Measurements from ENCODE around the gene PITPNC1. TPM values are rescaled to one million over a fixed set of nuclear protein-coding genes. Genes with fewer than 3 reads are reported as not detected.

PITPNC1 gene
- total RNA-seq, 1 donor from 2014 or later, result 40.3 TPM

- Mint-ChIP-seq H3K9me3 (ENCODE audit: unreplicated experiment) (no peaks in the 10 kb centered on the region), H3K4me3 (ENCODE audit: unreplicated experiment) (no peak overlapping the region), H3K36me3 (ENCODE audit: unreplicated experiment) (no peaks in the 10 kb centered on the region), H3K27ac (ENCODE audit: unreplicated experiment) (no peak overlapping the region), H3K27me3 (ENCODE audit: unreplicated experiment) (peaks cover 2% of the 10 kb centered on the region), H3K4me1 (ENCODE audit: low read depth, unreplicated experiment) (no peaks in the 10 kb centered on the region)
- no peak for DNase-seq
- no peak for TF ChIP-seq CTCF (IDR thresholded peaks at IDR 0.05; ENCODE audit: partially characterized antibody, unreplicated experiment)
Measured at GRCh38 chr17:67500261-67500660, 123.2 kb downstream of the PITPNC1 start.

- no peak for DNase-seq
- H3K27ac Mint-ChIP-seq (ENCODE audit: unreplicated experiment), result no peak overlapping the region
Measured at GRCh38 chr17:67500677-67501300, 123.7 kb downstream of the PITPNC1 start.

GRCh38 chr17:67502151-67502550 lies 125.1 kb downstream of the PITPNC1 start:
- Mint-ChIP-seq H3K27me3 (ENCODE audit: unreplicated experiment) (no peaks in the 10 kb centered on the region), H3K27ac (ENCODE audit: unreplicated experiment) (no peak overlapping the region), H3K9me3 (ENCODE audit: unreplicated experiment) (no peaks in the 10 kb centered on the region), H3K4me3 (ENCODE audit: unreplicated experiment) (no peak overlapping the region), H3K4me1 (ENCODE audit: low read depth, unreplicated experiment) (peaks cover 4% of the 10 kb centered on the region), H3K36me3 (ENCODE audit: unreplicated experiment) (no peaks in the 10 kb centered on the region)
- no peak for TF ChIP-seq CTCF (IDR thresholded peaks at IDR 0.05; ENCODE audit: partially characterized antibody, unreplicated experiment)
- DNase-seq, result no peak

More at GRCh38 chr17:67500677-67501300, 123.7 kb downstream of the PITPNC1 start:
- TF ChIP-seq CTCF (IDR thresholded peaks at IDR 0.05; ENCODE audit: partially characterized antibody, unreplicated experiment), result no peak
- H3K4me3 Mint-ChIP-seq (ENCODE audit: unreplicated experiment), result no peak overlapping the region
- no peaks in the 10 kb centered on the region for H3K36me3 Mint-ChIP-seq (ENCODE audit: unreplicated experiment)
- peaks cover 1% of the 10 kb centered on the region for H3K4me1 Mint-ChIP-seq (ENCODE audit: low read depth, unreplicated experiment)
- H3K9me3 Mint-ChIP-seq (ENCODE audit: unreplicated experiment), result no peaks in the 10 kb centered on the region
- no peaks in the 10 kb centered on the region for H3K27me3 Mint-ChIP-seq (ENCODE audit: unreplicated experiment)

GRCh38 chr17:67503184-67503583 lies 126.1 kb downstream of the PITPNC1 start:
- TF ChIP-seq CTCF (IDR thresholded peaks at IDR 0.05; ENCODE audit: partially characterized antibody, unreplicated experiment), result no peak
- no peak overlapping the region for H3K4me3 Mint-ChIP-seq (ENCODE audit: unreplicated experiment)
- no peaks in the 10 kb centered on the region for H3K9me3 Mint-ChIP-seq (ENCODE audit: unreplicated experiment)
- DNase-seq, result no peak
- H3K4me1 Mint-ChIP-seq (ENCODE audit: low read depth, unreplicated experiment), result peaks cover 6% of the 10 kb centered on the region
- H3K36me3 Mint-ChIP-seq (ENCODE audit: unreplicated experiment), result peaks cover 5% of the 10 kb centered on the region
- H3K27ac Mint-ChIP-seq (ENCODE audit: unreplicated experiment), result no peak overlapping the region
- H3K27me3 Mint-ChIP-seq (ENCODE audit: unreplicated experiment), result peaks cover 3% of the 10 kb centered on the region

- no peak for TF ChIP-seq CTCF (IDR thresholded peaks at IDR 0.05; ENCODE audit: partially characterized antibody, unreplicated experiment)
- H3K36me3 Mint-ChIP-seq (ENCODE audit: unreplicated experiment), result peaks cover 9% of the 10 kb centered on the region
- peaks cover 3% of the 10 kb centered on the region for H3K27me3 Mint-ChIP-seq (ENCODE audit: unreplicated experiment)
- no peak for DNase-seq
- H3K4me3 Mint-ChIP-seq (ENCODE audit: unreplicated experiment), result no peak overlapping the region
- H3K9me3 Mint-ChIP-seq (ENCODE audit: unreplicated experiment), result no peaks in the 10 kb centered on the region
- no peak overlapping the region for H3K27ac Mint-ChIP-seq (ENCODE audit: unreplicated experiment)
- peaks cover 6% of the 10 kb centered on the region for H3K4me1 Mint-ChIP-seq (ENCODE audit: low read depth, unreplicated experiment)
Measured at GRCh38 chr17:67503739-67504138, 126.7 kb downstream of the PITPNC1 start.
